ENCODE results near the gene NTM.
"Not testable (repeated sequence)": the region's sequence is repeated elsewhere in the genome, so short reads cannot be mapped to it uniquely, and the experiment has no call there.

The NTM gene

DNA sequence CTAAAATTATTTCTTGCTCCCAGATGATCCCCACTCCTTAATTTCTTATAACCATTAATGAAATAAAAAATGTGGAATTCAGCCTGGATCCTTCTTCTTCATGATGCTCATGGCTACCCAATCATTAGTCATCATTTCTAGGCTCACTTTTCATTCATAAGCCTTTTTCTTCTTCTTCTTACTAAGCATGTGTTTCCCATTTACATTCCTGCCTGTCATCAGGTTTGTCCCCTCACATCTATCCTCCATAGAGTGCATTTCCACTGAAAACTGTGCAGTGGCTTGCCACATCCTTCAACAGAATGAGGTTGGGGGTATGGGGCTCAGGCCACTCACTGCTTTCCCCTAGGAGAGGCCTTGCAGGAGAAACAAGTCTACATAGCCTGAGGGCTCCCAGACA is 35.8 kb upstream of the NTM start:
- H3K9me3 ChIP-seq (ENCODE audit: control insufficient read depth, insufficient read depth, low read length): no peaks in the 10 kb centered on the region
- H3K79me2 ChIP-seq (ENCODE audit: control insufficient read depth, low read length): no peaks in the 10 kb centered on the region
- no peaks in the 10 kb centered on the region for H4K20me1 ChIP-seq (ENCODE audit: control insufficient read depth, insufficient read depth, low read depth, low read length)
- no peak overlapping the region for H3K27ac ChIP-seq (ENCODE audit: low read depth, low read length)
- H3K4me3 ChIP-seq (ENCODE audit: low read length): no peak overlapping the region
- no peaks in the 10 kb centered on the region for H3K4me1 ChIP-seq (ENCODE audit: control insufficient read depth, low read length)
- H3K4me2 ChIP-seq (ENCODE audit: low read length): no peak overlapping the region
- H3K9me2 ChIP-seq (replicated peaks; ENCODE audit: control insufficient read depth, low read length): no peaks in the 10 kb centered on the region
- no peaks in the 10 kb centered on the region for H3F3A ChIP-seq (ENCODE audit: control insufficient read depth, insufficient read depth)
- no peaks in the 10 kb centered on the region for H3K36me3 ChIP-seq (ENCODE audit: control insufficient read depth, low read length)
- no peaks in the 10 kb centered on the region for H3K27me3 ChIP-seq (ENCODE audit: control insufficient read depth, low read length)
- TF ChIP-seq, protein P1, sequence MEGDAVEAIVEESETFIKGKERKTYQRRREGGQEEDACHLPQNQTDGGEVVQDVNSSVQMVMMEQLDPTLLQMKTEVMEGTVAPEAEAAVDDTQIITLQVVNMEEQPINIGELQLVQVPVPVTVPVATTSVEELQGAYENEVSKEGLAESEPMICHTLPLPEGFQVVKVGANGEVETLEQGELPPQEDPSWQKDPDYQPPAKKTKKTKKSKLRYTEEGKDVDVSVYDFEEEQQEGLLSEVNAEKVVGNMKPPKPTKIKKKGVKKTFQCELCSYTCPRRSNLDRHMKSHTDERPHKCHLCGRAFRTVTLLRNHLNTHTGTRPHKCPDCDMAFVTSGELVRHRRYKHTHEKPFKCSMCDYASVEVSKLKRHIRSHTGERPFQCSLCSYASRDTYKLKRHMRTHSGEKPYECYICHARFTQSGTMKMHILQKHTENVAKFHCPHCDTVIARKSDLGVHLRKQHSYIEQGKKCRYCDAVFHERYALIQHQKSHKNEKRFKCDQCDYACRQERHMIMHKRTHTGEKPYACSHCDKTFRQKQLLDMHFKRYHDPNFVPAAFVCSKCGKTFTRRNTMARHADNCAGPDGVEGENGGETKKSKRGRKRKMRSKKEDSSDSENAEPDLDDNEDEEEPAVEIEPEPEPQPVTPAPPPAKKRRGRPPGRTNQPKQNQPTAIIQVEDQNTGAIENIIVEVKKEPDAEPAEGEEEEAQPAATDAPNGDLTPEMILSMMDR (IDR thresholded peaks at IDR 0.05; ENCODE audit: low read depth, low read length, poor library complexity, severe bottlenecking): no peak
- TF ChIP-seq EZH2phosphoT487 (IDR thresholded peaks at IDR 0.05; ENCODE audit: borderline replicate concordance, low read length): no peak

DNA sequence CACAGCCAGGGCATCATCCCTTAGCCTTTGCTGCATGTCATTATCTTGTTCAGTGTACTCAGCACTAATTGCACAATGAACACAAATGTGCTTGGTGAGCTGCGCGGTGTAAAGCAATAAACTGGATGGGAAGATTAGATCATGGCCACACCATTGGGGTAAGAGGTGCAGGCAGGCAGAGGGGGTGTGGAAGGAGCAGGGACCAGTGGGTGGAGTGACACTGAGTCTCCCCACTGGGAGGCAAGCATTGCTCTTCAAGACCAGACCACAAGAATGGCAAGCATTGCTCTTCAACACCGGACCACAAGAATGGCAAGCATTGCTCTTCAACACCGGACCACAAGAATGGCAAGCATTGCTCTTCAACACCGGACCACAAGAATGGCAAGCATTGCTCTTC is 28.5 kb upstream of the NTM start:
- H3K27me3 ChIP-seq (ENCODE audit: control insufficient read depth, low read length); H3K27ac ChIP-seq (ENCODE audit: low read depth, low read length); H3K79me2 ChIP-seq (ENCODE audit: control insufficient read depth, low read length); H3K36me3 ChIP-seq (ENCODE audit: control insufficient read depth, low read length); H3K9me2 ChIP-seq (replicated peaks; ENCODE audit: control insufficient read depth, low read length); H3K4me3 ChIP-seq (ENCODE audit: low read length); H3F3A ChIP-seq (ENCODE audit: control insufficient read depth, insufficient read depth); H3K9me3 ChIP-seq (ENCODE audit: control insufficient read depth, insufficient read depth, low read length); H3K4me1 ChIP-seq (ENCODE audit: control insufficient read depth, low read length); H4K20me1 ChIP-seq (ENCODE audit: control insufficient read depth, insufficient read depth, low read depth, low read length); H3K4me2 ChIP-seq (ENCODE audit: low read length): not testable (repeated sequence)

DNA sequence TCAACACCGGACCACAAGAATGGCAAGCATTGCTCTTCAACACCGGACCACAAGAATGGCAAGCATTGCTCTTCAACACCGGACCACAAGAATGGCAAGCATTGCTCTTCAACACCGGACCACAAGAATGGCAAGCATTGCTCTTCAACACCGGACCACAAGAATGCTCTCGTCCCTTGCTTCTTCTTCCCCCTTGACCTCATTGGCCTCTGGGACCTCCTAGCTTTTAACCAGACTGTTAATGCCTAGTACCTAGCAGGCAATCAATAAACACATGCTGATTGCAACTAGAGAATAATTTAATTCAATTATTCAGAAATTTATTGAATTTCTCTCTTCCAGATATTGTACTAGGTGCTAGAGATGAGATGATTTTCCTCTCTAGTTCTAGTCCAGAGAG is 28.0 kb upstream of the NTM start:
- H3K4me3 ChIP-seq (ENCODE audit: low read length): not testable (repeated sequence)

DNA sequence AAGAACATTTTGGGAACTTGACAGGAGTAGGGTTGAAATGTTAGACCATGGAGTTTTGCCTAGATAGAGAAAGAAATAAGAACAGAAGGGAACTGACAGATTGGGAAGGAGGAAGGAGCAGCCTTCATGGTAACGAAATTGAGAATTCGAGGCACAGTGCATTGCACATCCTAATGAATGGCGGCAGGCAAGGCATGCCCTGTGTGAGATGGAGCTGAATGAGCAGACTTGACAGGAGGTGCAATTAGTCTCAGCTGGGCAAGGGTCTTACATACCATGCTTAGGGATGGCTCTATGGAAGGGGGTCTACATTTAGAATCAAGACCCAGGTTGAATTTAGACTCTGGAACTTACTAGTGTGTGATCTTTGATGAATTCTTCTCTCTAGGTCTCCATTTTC is 25.0 kb upstream of the NTM start:
- H3F3A ChIP-seq (ENCODE audit: control insufficient read depth, insufficient read depth): no peaks in the 10 kb centered on the region

More for the DNA sequence above, 28.0 kb upstream of the NTM start:
- not testable (repeated sequence) for H3K9me2 ChIP-seq (replicated peaks; ENCODE audit: control insufficient read depth, low read length); H3K4me2 ChIP-seq (ENCODE audit: low read length); H4K20me1 ChIP-seq (ENCODE audit: control insufficient read depth, insufficient read depth, low read depth, low read length); H3K4me1 ChIP-seq (ENCODE audit: control insufficient read depth, low read length); H3F3A ChIP-seq (ENCODE audit: control insufficient read depth, insufficient read depth); H3K36me3 ChIP-seq (ENCODE audit: control insufficient read depth, low read length); H3K27me3 ChIP-seq (ENCODE audit: control insufficient read depth, low read length); H3K9me3 ChIP-seq (ENCODE audit: control insufficient read depth, insufficient read depth, low read length); H3K27ac ChIP-seq (ENCODE audit: low read depth, low read length); H3K79me2 ChIP-seq (ENCODE audit: control insufficient read depth, low read length)

More for the DNA sequence above, 25.0 kb upstream of the NTM start:
- no peak overlapping the region for H3K4me2 ChIP-seq (ENCODE audit: low read length)
- no peaks in the 10 kb centered on the region for H4K20me1 ChIP-seq (ENCODE audit: control insufficient read depth, insufficient read depth, low read depth, low read length)
- no peak overlapping the region for H3K27ac ChIP-seq (ENCODE audit: low read depth, low read length)
- no peaks in the 10 kb centered on the region for H3K27me3 ChIP-seq (ENCODE audit: control insufficient read depth, low read length)
- TF ChIP-seq EZH2phosphoT487 (IDR thresholded peaks at IDR 0.05; ENCODE audit: borderline replicate concordance, low read length): no peak
- TF ChIP-seq, protein P1 (IDR thresholded peaks at IDR 0.05; ENCODE audit: low read depth, low read length, poor library complexity, severe bottlenecking): no peak
- H3K9me3 ChIP-seq (ENCODE audit: control insufficient read depth, insufficient read depth, low read length): no peaks in the 10 kb centered on the region
- no peaks in the 10 kb centered on the region for H3K79me2 ChIP-seq (ENCODE audit: control insufficient read depth, low read length)
- no peaks in the 10 kb centered on the region for H3K36me3 ChIP-seq (ENCODE audit: control insufficient read depth, low read length)
- H3K4me1 ChIP-seq (ENCODE audit: control insufficient read depth, low read length): no peaks in the 10 kb centered on the region
- no peaks in the 10 kb centered on the region for H3K9me2 ChIP-seq (replicated peaks; ENCODE audit: control insufficient read depth, low read length)
- no peak overlapping the region for H3K4me3 ChIP-seq (ENCODE audit: low read length)
